Measurements from ENCODE around the gene HPDL. TPM values are rescaled to one million over a fixed set of nuclear protein-coding genes. Genes with fewer than 3 reads are reported as not detected.
"Not testable (repeated sequence)": the region's sequence is repeated elsewhere in the genome, so short reads cannot be mapped to it uniquely, and the experiment has no call there.

HPDL gene
- under 1 TPM in 5 of 9 donors, not detected in 4; 0.15 to 0.43 (median 0.32) TPM for total RNA-seq
- polyA plus RNA-seq: under 1 TPM; 0.15 to 0.46 TPM
- long read RNA-seq, donor 1: 0 reads
- long read RNA-seq, donor 2: 0 reads
- long read RNA-seq, donor 3: 0 reads

GRCh38 chr1:45326627-45327623, at the start of gene HPDL:
HPDL (plus strand) TSS chr1:45326895; CDS start chr1:45327149, 254 bp downstream.
- H3K27me3 ChIP-seq: peaks cover 0 to 6% (median 0%) of the 10 kb centered on the region in 9 donors

GRCh38 chr1:45282351-45282750, 44.3 kb upstream of the HPDL start:
- H3K27me3 ChIP-seq: no peaks in the 10 kb centered on the region
- ATAC-seq (no peak), DNase-seq (no peak)
- no peak overlapping the region for H3K4me3 ChIP-seq
- H3K36me3 ChIP-seq: no peaks in the 10 kb centered on the region
- no peak overlapping the region for H3K27ac ChIP-seq
- intact Hi-C loops (cut with DNase I): no loop called here
- H3K4me1 ChIP-seq: peaks cover 0 to 6% (median 0%) of the 10 kb centered on the region in 12 donors
- WGBS, 4 donors: 49 to 62% (median 52%) methylated on average over 3 of the region's 3 CpGs
- H3K9me3 ChIP-seq: peaks cover 0 to 10% (median 0%) of the 10 kb centered on the region in 12 donors
- TF ChIP-seq POLR2A (IDR thresholded peaks at IDR 0.05): no peak
- TF ChIP-seq CTCF (IDR thresholded peaks at IDR 0.05): no peak

More at GRCh38 chr1:45326627-45327623, at the start of gene HPDL:
- intact Hi-C loops (cut with DNase I): no loop called here
- 1 to 9% (median 6%) methylated on average over 36 to 96 of the region's 96 CpGs for WGBS, 4 donors
- Histone ChIP-seq H3K4me3 (peak within 1 kb of the TSS; percentile 28 to 64 (median 54)), H3K27ac (no peak within 1 kb of the TSS), H3K4me1 (peaks cover 0 to 18% (median 9%) of the 10 kb centered on the region in 12 donors), H3K36me3 (peaks cover 0 to 32% (median 21%) of the 10 kb centered on the region in 9 donors), H3K9me3 (no peaks in the 10 kb centered on the region)
- DNase-seq (peak; percentile 57 to 74 (median 66)), ATAC-seq (peak; percentile 74 to 91 (median 86))
- TF ChIP-seq CTCF (IDR thresholded peaks at IDR 0.05) (no peak), POLR2A (IDR thresholded peaks at IDR 0.05) (no peak)

GRCh38 chr1:45284858-45285257, 41.8 kb upstream of the HPDL start:
- not testable (repeated sequence) for ATAC-seq

GRCh38 chr1:45286521-45286920, 40.2 kb upstream of the HPDL start:
- H3K4me1 ChIP-seq; H3K4me3 ChIP-seq; intact Hi-C loops (cut with DNase I); H3K27ac ChIP-seq; DNase-seq; H3K36me3 ChIP-seq; ATAC-seq; H3K27me3 ChIP-seq; H3K9me3 ChIP-seq: not testable (repeated sequence)
- 63 to 80% (median 73%) methylated on average over 2 to 3 of the region's 3 CpGs for WGBS, 4 donors

More at GRCh38 chr1:45284858-45285257, 41.8 kb upstream of the HPDL start:
- intact Hi-C loops (cut with DNase I); H3K36me3 ChIP-seq; H3K9me3 ChIP-seq; DNase-seq; H3K4me1 ChIP-seq; H3K27me3 ChIP-seq; H3K27ac ChIP-seq; H3K4me3 ChIP-seq: not testable (repeated sequence)
- 67 to 79% (median 73%) methylated on average over 3 to 9 of the region's 9 CpGs for WGBS, 4 donors

- H3K36me3 ChIP-seq; intact Hi-C loops (cut with DNase I); H3K9me3 ChIP-seq; ATAC-seq; H3K27me3 ChIP-seq; H3K27ac ChIP-seq; H3K4me3 ChIP-seq; H3K4me1 ChIP-seq; DNase-seq: not testable (repeated sequence)
- WGBS, 4 donors: 87 to 91% (median 88%) methylated on average over 6 of the region's 6 CpGs
These were observed 35.7 kb upstream of the HPDL start for GRCh38 chr1:45291002-45291401.

All from heart left ventricle (tissue), 16 donors.